Transverse colon (tissue), 4 donors: ENCODE results near the gene NLGN4X. TPM values are rescaled to one million over a fixed set of nuclear protein-coding genes. Genes with fewer than 3 reads are reported as not detected.

Source experiments
- DNase-seq: peaks from one replicate; pipeline ENCODE4 v3.0.0-alpha.2; 2019
- H3K27ac ChIP-seq, 4 donors: fragments of 200-600 bp; sonication (generic); 2 replicates each; pipeline ENCODE4 v1.5.1; 2016 to 2018; ENCODE audit warnings: inconsistent platforms in 4 of 4
- H3K27me3 ChIP-seq: fragments of 200-600 bp; sonication (generic); 2 replicates; pipeline ENCODE4 v1.5.1; 2017; ENCODE audit warnings: inconsistent platforms
- H3K36me3 ChIP-seq, 4 donors: fragments of 200-600 bp; sonication (generic); 2 replicates each; pipeline ENCODE4 v1.5.1; 2017 to 2019; ENCODE audit warnings: inconsistent platforms in 4 of 4
- H3K4me1 ChIP-seq, 4 donors: fragments of 200-600 bp; sonication (generic); 2 replicates each; pipeline ENCODE4 v1.5.1; 2017 to 2020; ENCODE audit warnings: inconsistent platforms in 4 of 4
- H3K4me3 ChIP-seq, 4 donors: fragments of 200-600 bp; sonication (generic); 1 replicate in 1 of 4; 2 replicates in 3 of 4; pipeline versions ENCODE4 v1.5.1 to v1.6.1; 2017 to 2019; ENCODE audit warnings: inconsistent platforms in 4 of 4
- H3K9me3 ChIP-seq, 2 donors: fragments of 200-600 bp; sonication (generic); 2 replicates each; pipeline ENCODE4 v1.5.1; 2017 to 2019; ENCODE audit warnings: inconsistent platforms in 2 of 2
- EP300 ChIP-seq: sonication (generic); formaldehyde crosslinking; IDR thresholded peaks from one replicate; pipeline ENCODE4 v1.6.1; 2017; ENCODE audit warnings: antibody characterized with exemption, low read depth
- POLR2A ChIP-seq: fragments of 450-650 bp; IDR thresholded peaks from one replicate; pipeline ENCODE4 v1.6.1; 2016; ENCODE audit warnings: antibody characterized with exemption, mild to moderate bottlenecking, moderate library complexity
- POLR2AphosphoS5 ChIP-seq, 3 donors: sonication (generic); formaldehyde crosslinking; IDR thresholded peaks; one replicate each; pipeline ENCODE4 v1.6.1; 2016; ENCODE audit warnings: antibody characterized with exemption in 3 of 3
- WGBS, 2 donors: methylation state at CpG; one replicate each; pipeline ENCODE4 v1.1.5; 2018; ENCODE audit warnings: low coverage in 1 of 2; 5-methylcytosine and 5-hydroxymethylcytosine counted together
- in situ Hi-C, 4 donors: fragments of 200-750 bp; cut with MboI; loops; one replicate each; pipeline versions ENCODE4 v1.15.0 to v1.15.1; 2017; ENCODE audit warnings: low sequenced_read_pairs in 3 of 4, low pct_ligation_motif_present in 1 of 4, low pct_unique_long_range_greater_than_20kb in 1 of 4
- intact Hi-C: fragments of 100-400 bp; cut with DNase I; formaldehyde crosslinking; loops from one replicate; pipeline ENCODE4 v1.15.1; 2023; ENCODE audit warnings: low total_unique reads
- total RNA-seq, 4 donors: library from RNA; depleted of rRNA; stranded (reverse); fragments of >200 nt; gene quantifications; one replicate each; pipeline ENCODE4 v1.1.0, GENCODE V29; 2016
- TF ChIP-seq, protein P1 (sequence below), 5 experiments: fragments of 200-600 bp in 3 of 5; fragments of 450-650 bp in 2 of 5; sonication (generic) in 3 of 5; IDR thresholded peaks; 1 replicate in 2 of 5; 2 replicates in 3 of 5; pipeline ENCODE4 v1.5.1; 2016 to 2017; ENCODE audit warnings: antibody characterized with exemption in 5 of 5, inconsistent platforms in 3 of 5, mild to moderate bottlenecking in 2 of 5, moderate library complexity in 1 of 5

The NLGN4X gene
- total RNA-seq, 4 donors from 2014 or later: 0.96 to 1.7 (median 1.5) TPM; not detected in 1

DNA sequence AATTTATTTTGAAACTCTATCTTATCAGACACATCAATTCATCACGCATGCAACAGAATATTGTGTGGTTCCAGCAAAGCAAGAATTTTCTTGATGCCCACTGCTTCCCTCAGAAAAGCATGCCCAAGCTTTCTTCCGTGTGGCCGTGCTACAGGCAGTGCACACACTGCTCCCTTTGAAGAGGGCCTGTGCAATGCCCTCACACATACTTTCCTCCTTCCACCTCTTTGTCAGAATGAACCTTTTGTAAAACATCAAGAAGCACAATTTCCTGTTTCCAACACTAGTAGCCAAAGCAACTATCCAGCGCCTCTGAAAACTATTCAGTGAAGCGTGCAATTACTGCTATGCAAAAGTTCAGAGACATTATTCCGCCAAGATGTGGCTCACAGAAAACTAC is 201.7 kb downstream of the NLGN4X start:
- H3K36me3 ChIP-seq: no peaks in the 10 kb centered on the region
- TF ChIP-seq, protein P1, sequence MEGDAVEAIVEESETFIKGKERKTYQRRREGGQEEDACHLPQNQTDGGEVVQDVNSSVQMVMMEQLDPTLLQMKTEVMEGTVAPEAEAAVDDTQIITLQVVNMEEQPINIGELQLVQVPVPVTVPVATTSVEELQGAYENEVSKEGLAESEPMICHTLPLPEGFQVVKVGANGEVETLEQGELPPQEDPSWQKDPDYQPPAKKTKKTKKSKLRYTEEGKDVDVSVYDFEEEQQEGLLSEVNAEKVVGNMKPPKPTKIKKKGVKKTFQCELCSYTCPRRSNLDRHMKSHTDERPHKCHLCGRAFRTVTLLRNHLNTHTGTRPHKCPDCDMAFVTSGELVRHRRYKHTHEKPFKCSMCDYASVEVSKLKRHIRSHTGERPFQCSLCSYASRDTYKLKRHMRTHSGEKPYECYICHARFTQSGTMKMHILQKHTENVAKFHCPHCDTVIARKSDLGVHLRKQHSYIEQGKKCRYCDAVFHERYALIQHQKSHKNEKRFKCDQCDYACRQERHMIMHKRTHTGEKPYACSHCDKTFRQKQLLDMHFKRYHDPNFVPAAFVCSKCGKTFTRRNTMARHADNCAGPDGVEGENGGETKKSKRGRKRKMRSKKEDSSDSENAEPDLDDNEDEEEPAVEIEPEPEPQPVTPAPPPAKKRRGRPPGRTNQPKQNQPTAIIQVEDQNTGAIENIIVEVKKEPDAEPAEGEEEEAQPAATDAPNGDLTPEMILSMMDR (IDR thresholded peaks at IDR 0.05): no peak
- TF ChIP-seq POLR2A: no peak
- TF ChIP-seq EP300: no peak
- no peak for TF ChIP-seq POLR2AphosphoS5 (IDR thresholded peaks at IDR 0.05)
- DNase-seq: no peak
- H3K4me3 ChIP-seq: no peak overlapping the region
- intact Hi-C loops (no loop called here), in situ Hi-C loops (no loop called here)
- H3K27me3 ChIP-seq: no peaks in the 10 kb centered on the region
- no peaks in the 10 kb centered on the region for H3K4me1 ChIP-seq
- H3K27ac ChIP-seq: no peak overlapping the region
- 65 to 100% methylated on average over 1 to 6 of the region's 6 CpGs for WGBS, 2 donors
- no peaks in the 10 kb centered on the region for H3K9me3 ChIP-seq

GRCh38 chrX:6026429-6026828 is 202.2 kb downstream of the NLGN4X start:
- H3K4me1 ChIP-seq: no peaks in the 10 kb centered on the region
- no peaks in the 10 kb centered on the region for H3K36me3 ChIP-seq
- no peak overlapping the region for H3K4me3 ChIP-seq
- TF ChIP-seq, protein P1 (IDR thresholded peaks at IDR 0.05): no peak
- TF ChIP-seq EP300 (no peak), POLR2AphosphoS5 (IDR thresholded peaks at IDR 0.05) (no peak), POLR2A (no peak)
- in situ Hi-C loops: no loop called here
- DNase-seq: no peak
- intact Hi-C loops: no loop called here
- H3K9me3 ChIP-seq: no peaks in the 10 kb centered on the region
- 39 to 49% methylated on average over 6 to 7 of the region's 7 CpGs for WGBS, 2 donors
- H3K27me3 ChIP-seq: no peaks in the 10 kb centered on the region
- no peak overlapping the region for H3K27ac ChIP-seq

GRCh38 chrX:6024204-6024603 is 204.5 kb downstream of the NLGN4X start:
- Histone ChIP-seq H3K4me3 (no peak overlapping the region), H3K27me3 (no peaks in the 10 kb centered on the region), H3K4me1 (no peaks in the 10 kb centered on the region), H3K27ac (no peak overlapping the region), H3K36me3 (no peaks in the 10 kb centered on the region), H3K9me3 (no peaks in the 10 kb centered on the region)
- DNase-seq: no peak
- TF ChIP-seq POLR2A: no peak
- TF ChIP-seq, protein P1 (IDR thresholded peaks at IDR 0.05): no peak
- 76 to 100% methylated on average over 1 to 4 of the region's 4 CpGs for WGBS, 2 donors
- intact Hi-C loops: no loop called here
- in situ Hi-C loops: no loop called here

DNA sequence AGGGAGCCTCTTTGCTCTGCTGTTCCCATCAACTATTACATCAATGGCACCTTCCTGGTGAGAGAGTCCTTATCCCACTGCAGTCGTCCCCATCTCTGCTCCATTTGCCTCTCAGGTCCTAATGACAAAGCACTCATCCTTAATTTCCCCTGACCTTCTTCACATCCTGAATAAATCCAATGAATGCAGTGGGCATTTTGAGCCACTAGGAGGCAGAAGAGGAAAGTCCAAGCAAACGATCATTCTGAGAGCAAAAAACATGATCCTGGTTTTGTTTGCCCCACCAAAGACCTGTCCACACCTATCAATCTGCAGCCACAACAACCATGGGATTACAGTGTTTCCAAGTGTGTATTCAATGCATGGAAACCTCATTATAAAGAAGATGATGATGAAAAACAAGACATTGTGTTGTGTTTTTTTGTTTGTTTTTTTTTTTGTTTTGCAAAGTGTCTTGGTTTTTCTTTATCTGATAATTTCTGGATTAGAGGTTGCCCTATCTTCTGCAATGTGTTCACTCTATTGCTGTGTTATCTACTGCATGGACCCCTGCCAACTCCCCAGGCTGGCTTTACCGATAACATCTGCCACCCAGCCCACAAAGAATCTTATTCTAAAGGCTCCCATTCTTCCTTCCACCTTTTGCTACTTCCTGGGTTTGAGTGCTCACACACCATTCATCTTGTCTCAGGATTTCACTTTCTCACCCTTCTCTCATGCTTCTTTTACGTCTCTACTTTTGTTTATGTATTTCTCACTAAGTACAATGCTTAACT is 207.2 kb downstream of the NLGN4X start:
- Histone ChIP-seq H3K27me3 (no peaks in the 10 kb centered on the region), H3K36me3 (no peaks in the 10 kb centered on the region), H3K4me3 (no peak overlapping the region), H3K9me3 (no peaks in the 10 kb centered on the region), H3K4me1 (no peaks in the 10 kb centered on the region), H3K27ac (no peak overlapping the region)
- 12% methylated on average over 4 of the region's 4 CpGs; no CpG with 5 or more reads in 1 of the 2 donors for WGBS, 2 donors
- no peak for TF ChIP-seq POLR2AphosphoS5 (IDR thresholded peaks at IDR 0.05)
- TF ChIP-seq, protein P1 (IDR thresholded peaks at IDR 0.05): peak; percentile 40 to 56 (median 49)
- intact Hi-C loops (no loop called here), in situ Hi-C loops (no loop called here)
- DNase-seq: peak; percentile 35
